ENCODE results near the gene PBX3. TPM values are rescaled to one million over a fixed set of nuclear protein-coding genes. Genes with fewer than 3 reads are reported as not detected.

The PBX3 gene
- total and polyA plus RNA-seq, 9 of the 15 experiments (the other 6 are each of a cell fraction or from before 2014, with no cell fraction given): 0.14 to 5.8 (median 0.92) TPM

GRCh38 chr9:125746017-125746773 is 978 bp upstream of the PBX3 start (continued):
- TF ChIP-seq, protein P1, sequence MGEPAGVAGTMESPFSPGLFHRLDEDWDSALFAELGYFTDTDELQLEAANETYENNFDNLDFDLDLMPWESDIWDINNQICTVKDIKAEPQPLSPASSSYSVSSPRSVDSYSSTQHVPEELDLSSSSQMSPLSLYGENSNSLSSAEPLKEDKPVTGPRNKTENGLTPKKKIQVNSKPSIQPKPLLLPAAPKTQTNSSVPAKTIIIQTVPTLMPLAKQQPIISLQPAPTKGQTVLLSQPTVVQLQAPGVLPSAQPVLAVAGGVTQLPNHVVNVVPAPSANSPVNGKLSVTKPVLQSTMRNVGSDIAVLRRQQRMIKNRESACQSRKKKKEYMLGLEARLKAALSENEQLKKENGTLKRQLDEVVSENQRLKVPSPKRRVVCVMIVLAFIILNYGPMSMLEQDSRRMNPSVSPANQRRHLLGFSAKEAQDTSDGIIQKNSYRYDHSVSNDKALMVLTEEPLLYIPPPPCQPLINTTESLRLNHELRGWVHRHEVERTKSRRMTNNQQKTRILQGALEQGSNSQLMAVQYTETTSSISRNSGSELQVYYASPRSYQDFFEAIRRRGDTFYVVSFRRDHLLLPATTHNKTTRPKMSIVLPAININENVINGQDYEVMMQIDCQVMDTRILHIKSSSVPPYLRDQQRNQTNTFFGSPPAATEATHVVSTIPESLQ (CRISPR knock-in tag; IDR thresholded peaks at IDR 0.05): no peak
- TF ChIP-seq JUND (IDR thresholded peaks at IDR 0.05; ENCODE audit: borderline replicate concordance, low read depth, low read length): no peak
- TF ChIP-seq JUND (tag; IDR thresholded peaks at IDR 0.05; ENCODE audit: borderline replicate concordance, low read depth, low read length): no peak
- TF ChIP-seq ETS2 (tag; IDR thresholded peaks at IDR 0.05; ENCODE audit: borderline replicate concordance, poor library complexity, severe bottlenecking): no peak
- peak; percentile 31; the same call in 1 of the 2 replicates for TF ChIP-seq ZNF282 (CRISPR knock-in tag; IDR thresholded peaks at IDR 0.05)
- TF ChIP-seq, protein P2, sequence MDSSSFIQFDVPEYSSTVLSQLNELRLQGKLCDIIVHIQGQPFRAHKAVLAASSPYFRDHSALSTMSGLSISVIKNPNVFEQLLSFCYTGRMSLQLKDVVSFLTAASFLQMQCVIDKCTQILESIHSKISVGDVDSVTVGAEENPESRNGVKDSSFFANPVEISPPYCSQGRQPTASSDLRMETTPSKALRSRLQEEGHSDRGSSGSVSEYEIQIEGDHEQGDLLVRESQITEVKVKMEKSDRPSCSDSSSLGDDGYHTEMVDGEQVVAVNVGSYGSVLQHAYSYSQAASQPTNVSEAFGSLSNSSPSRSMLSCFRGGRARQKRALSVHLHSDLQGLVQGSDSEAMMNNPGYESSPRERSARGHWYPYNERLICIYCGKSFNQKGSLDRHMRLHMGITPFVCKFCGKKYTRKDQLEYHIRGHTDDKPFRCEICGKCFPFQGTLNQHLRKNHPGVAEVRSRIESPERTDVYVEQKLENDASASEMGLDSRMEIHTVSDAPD (CRISPR knock-in tag; IDR thresholded peaks at IDR 0.05): no peak
- TF ChIP-seq ATF1 (CRISPR knock-in tag; IDR thresholded peaks at IDR 0.05): no peak
- TF ChIP-seq ATF1 (tag; IDR thresholded peaks at IDR 0.05): peak; percentile 25; the same call in 1 of the 2 replicates
- 0 out of 2 replicates have a peak, but pooled peaks have one; percentile 19 for TF ChIP-seq MYBL2 (IDR thresholded peaks at IDR 0.05; ENCODE audit: low read depth)
- no peak for TF ChIP-seq MYBL2 (CRISPR knock-in tag; IDR thresholded peaks at IDR 0.05; ENCODE audit: borderline replicate concordance)
- no peak for TF ChIP-seq WHSC1 (IDR thresholded peaks at IDR 0.05; ENCODE audit: low read length)
- 0 out of 2 replicates have a peak, but pooled peaks have one; percentile 10 for TF ChIP-seq SMC3 (conservative IDR thresholded peaks at IDR 0.05; ENCODE audit: insufficient read depth, low read depth, low read length)
- no peak for TF ChIP-seq PRPF4 (IDR thresholded peaks at IDR 0.05; ENCODE audit: insufficient read depth, low read depth, low read length, poor library complexity, severe bottlenecking)
- TF ChIP-seq ZBTB12 (CRISPR knock-in tag; IDR thresholded peaks at IDR 0.05): no peak
- TF ChIP-seq FOXK2 (conservative IDR thresholded peaks at IDR 0.05 in 1 of 2, IDR thresholded peaks at IDR 0.05 in 1 of 2; ENCODE audit: low read depth in 2 of 2): no peak
- no peak for TF ChIP-seq PHTF2 (CRISPR knock-in tag; IDR thresholded peaks at IDR 0.05)
- TF ChIP-seq, protein P3, sequence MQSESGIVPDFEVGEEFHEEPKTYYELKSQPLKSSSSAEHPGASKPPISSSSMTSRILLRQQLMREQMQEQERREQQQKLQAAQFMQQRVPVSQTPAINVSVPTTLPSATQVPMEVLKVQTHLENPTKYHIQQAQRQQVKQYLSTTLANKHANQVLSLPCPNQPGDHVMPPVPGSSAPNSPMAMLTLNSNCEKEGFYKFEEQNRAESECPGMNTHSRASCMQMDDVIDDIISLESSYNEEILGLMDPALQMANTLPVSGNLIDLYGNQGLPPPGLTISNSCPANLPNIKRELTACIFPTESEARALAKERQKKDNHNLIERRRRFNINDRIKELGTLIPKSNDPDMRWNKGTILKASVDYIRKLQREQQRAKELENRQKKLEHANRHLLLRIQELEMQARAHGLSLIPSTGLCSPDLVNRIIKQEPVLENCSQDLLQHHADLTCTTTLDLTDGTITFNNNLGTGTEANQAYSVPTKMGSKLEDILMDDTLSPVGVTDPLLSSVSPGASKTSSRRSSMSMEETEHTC (IDR thresholded peaks at IDR 0.05): no peak
- TF ChIP-seq ZNF518B (CRISPR knock-in tag; IDR thresholded peaks at IDR 0.05): no peak
